NCI-H1417 (cell line): ENCODE results near the gene DENND1C.

Experiments
- DNase-seq, 3 experiments: peaks; one replicate each; lab custom pipeline; 2025; lab: John Stamatoyannopoulos, UW

The DENND1C gene

DNA sequence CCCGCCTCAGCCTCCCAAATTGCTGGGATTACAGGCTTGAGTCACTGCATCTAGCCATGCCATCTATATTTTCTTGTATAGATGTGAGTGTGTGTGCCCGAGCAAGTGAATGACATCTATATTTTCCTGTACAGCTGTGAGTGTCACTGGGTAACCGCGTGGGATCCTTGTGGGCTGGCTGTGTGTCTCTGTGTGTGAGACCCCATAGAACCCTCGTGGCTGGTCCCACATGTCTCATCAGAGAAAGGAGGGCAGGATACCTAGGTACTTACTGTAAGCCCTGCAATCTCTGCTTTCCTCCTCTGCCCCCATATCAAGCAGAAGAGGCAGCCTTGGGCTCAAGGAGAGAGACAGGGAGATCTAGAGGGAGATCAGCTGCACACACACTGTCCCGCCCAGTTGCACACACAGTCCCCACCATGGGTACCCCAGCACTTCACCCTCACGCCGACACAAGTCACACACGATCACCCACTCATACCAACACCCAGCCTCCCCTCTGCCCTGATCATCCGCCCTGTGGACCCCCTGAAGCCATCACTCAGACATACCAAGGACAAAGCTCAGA is 655 bp downstream of the DENND1C start:
- no peak for DNase-seq

DNA sequence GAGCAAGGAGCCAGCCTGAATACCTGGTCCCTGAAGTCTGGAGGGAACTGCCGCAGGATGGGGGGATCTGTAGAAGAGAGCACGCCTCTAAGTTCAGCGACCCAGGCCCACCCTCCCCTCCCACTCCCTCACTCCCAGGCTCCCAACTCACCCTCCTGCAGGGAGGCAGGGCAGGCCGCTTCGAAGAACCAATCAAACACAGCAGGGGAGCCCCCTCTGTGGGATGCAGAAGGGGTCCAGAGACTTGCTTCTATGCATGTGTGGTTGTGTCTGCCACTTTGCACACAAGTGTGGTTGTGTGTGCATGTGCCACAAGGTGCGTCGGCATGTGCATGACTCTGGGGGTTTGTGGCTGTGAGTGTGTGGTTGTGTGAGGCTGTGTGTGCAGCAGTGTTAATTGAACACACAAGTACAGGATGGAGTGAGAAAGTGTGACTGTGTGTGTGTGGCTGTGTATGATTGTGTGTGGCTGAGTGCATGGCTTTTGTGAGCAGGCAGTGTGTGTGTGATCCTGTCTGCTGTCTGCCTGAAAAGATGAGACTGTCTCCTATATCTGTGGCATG is 1.7 kb downstream of the DENND1C start:
- no peak for DNase-seq

DNA sequence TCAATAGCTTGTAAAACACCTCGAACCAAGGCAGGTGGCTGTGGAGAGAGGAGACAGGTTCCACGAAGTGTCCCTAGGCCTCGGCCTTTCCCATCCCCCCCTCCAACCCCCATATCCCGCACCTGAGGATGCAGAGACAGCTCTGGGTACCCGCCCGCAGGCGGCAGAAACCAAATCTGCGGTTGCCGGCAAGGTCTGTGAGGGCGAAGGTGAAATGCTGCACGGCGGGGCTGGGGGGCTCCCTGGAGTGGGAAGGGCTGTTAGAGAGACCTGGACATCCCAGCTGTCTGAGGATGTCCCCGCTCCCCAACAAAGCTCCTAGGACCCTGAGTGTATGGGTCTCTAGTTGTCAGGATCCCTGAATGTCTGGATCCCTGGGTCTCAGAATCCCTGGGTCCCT is 2.8 kb downstream of the DENND1C start:
- no peak for DNase-seq

GRCh38 chr19:6476896-6477431 is 4.6 kb downstream of the DENND1C start:
- DNase-seq = no peak

DNA sequence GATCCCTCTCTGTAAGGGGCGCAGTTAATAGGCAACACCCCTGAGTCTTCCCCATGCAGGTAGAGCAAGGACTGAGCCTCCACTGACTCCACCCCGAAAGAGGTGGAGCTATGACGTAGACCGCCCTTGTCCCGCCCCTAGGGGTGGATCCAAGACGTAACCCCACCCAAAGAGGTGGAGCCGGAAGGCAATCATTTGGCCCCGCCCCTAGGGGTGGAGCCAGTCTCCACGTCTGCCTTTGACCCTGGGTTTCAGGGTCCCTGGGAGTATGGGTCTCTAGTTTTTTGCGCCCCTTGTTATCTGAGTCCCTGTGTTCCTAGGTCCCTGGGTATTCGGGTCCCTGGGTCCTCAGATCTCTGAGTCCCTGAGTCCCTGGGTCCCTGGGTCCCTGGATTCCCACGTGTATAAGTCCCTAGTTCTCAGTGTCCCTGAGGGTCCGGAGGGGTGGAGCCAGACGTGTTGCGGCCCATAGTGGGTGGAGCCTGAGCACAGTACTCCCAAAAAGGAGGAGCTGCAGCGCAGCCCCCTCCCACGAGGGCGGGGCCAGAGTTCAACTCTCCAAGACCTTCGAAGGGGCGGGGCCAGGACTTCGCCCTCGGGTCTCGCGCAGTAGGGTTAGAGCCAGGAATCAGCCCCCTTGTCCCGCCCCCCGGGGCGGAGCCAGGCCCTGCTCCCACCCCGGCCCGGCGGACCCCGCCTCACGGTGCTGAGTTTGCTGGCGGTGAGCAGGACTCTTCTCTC is 5.3 kb downstream of the DENND1C start:
- peak in 1 of 3 experiments; percentile 9 for DNase-seq

- DNase-seq = no peak
Measured at GRCh38 chr19:6475321-6476108, 6.1 kb downstream of the DENND1C start.

DNA sequence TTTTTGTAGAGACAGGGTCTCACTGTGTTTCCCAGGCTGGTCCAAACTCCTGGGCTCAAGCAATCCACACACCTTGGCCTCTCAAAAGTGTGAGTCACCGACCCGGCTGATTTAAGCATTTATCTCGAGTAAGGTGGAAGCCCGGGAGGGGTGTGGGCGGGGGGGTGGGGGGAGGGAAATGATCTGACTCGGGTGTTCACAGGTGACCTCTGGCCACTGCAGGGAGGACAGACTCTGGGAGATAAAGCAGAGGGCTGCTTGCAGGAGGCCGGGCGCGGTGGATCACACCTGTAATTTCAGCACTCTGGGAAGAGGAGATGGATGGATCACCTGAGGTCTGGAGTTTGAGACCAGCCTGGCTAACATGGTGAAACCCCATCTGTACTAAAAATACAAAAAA is 7.9 kb downstream of the DENND1C start:
- no peak for DNase-seq

DNA sequence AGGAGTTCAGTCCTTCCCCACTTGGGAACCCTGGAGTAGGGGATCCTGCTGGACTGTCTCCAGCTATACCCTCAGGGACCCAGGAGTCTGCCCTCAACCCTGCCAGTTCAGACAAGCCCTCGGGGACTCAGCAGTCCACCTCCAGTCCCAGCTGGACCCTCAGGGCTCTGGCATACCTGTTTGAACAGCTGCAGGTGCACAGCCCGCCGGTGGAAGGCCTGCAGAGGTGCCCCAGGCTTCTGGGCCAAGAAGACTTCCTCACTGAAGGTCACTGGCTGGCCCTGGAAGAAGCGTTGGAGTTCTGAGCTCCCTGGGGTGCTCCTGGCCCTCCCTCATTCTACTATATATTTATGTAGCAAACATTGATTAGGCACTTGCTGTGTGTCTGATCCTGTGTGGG is 8.9 kb downstream of the DENND1C start:
- DNase-seq = peak in 1 of 3 experiments; percentile 26

GRCh38 chr19:6471076-6471475 is 10.5 kb downstream of the DENND1C start:
- no peak for DNase-seq

GRCh38 chr19:6470173-6470572 is 11.4 kb downstream of the DENND1C start:
- DNase-seq = no peak

DNA sequence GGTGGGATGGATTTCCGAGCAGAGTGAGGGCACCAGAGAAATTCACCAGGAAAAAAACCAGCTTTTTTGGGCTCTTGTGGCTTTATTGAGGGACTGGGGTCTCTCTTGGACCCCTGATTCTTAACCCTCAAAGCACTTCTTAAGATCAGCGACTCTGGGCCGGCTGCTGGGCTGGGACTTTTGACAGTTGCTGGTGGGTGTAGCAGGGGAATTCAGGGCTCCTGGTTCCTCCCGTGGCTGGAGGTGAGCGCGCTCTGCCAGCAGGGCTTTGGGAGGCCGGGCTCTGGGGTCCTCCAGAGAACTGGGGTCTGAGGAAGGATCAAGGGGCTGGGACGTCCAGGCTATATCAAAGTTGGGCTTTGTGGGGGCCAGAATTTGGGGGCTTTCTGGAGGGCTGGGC is 14.2 kb downstream of the DENND1C start:
- no peak for DNase-seq

GRCh38 chr19:6466526-6467248 is 14.9 kb downstream of the DENND1C start:
- DNase-seq = no peak

GRCh38 chr19:6465663-6466062 is 15.9 kb downstream of the DENND1C start:
- DNase-seq = no peak

DNA sequence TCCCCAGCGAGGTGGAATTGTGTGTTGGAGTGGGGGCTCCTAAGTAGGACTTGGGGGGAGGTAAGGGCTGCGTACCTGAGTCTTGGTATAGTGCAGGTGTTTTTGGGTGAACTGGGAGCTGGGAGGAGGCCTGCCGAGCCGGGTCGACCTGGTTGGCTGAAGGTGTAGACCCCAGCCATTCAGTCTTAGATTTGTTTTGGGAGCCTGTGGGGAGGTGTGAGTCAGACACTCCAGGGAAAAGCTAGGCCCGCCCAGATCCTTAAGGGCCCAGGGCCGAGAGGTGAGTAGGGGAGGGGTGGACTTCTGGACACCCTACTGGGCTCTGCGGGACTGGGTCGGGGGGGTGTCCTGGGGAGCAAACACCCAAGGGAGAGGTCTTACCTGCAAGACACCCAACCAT is 16.6 kb downstream of the DENND1C start:
- no peak for DNase-seq

- peak; percentile 81 to 86 (median 85) for DNase-seq
Measured at GRCh38 chr19:6464070-6464873, 17.3 kb downstream of the DENND1C start, which contains the start of gene CRB3. CRB3 (plus strand) TSS chr19:6464271; CDS start chr19:6464702, 431 bp downstream.

DNA sequence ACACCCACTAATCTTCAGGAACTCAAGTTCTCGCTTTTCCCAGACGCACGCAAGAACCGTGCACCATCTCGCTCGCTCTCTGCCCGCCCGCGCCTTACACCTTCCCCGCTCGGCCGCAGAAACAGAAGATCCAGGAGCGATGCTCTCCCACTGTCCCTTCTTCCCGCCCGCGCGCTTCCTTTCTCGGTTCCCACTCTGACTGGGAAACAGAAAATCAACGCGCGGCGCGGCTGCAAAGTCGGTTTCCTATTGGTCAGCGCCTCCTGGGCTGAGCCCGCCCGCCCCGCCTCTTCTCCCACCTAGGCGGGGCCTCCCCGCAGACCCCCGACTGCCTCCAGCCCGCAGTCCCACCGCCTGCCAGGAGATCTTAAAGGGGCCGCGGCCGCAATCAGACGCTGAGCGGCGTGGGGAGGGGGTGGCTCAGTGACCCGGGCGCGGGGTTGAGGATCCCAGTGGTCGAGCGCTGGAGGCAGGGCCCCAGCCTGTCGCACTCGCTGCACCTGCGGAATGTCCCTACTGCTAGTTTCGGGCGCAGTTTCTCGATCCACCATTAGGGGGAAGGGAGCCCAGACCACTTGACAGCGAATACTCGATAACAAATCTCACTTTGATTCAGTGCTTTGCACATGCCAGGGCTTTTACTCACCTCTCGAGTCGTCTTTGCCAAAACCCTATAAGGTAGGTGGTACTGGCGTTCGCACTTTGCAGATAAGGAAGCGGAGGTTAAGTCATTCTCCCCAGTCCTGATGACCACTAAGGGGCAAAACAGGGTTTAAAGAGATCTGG is 21.3 kb downstream of the DENND1C start:
- DNase-seq = peak; percentile 96 to 99 (median 99)

DNA sequence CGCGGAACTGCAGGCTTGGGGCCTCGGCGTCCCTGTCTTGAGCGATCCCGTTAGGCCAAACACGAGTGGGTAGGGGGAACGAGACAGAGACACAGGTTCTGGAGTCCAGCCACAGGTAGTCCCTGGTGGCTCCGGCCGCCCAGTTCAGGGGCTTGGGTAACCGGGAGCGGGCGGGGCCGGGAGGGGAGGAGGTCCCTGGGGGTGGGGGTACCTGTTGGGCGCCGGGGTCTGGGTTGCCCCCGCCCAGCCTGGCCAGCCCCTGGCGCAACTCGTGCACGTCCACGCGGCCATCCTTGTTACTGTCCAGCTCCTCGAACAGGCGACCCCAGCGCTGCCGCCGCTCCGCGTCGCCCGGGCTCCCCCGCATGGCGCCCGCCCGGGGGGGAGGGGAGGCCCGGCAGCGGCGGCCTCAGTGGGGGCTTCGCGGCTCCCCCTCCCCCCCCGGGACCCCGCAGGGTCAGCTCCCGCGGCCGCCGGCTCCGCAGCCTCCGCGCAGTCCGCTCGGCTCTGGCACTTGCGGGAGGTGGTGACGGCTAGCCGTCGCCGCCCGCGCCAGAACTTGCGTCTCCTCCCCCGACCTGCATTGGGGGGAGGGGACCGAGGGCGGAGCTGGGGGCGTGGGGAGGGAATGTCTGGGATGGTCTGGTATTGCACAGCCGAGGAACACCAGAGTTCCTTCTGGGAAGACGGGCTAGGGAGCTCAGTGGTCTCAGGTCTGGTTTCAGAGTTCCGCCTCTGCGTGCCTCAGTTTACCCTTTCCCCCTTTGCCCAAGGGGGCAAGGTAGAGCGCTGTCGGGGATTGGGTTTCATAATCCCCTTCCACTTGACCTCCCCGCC is 22.1 kb downstream of the DENND1C start, which contains the start of gene SLC25A23:
Gene SLC25A23, minus strand, starts transcription at position 531 of the 837 bp plus-strand sequence. Its CDS starts 164 bp downstream, at position 367.
- DNase-seq = peak; percentile 59 to 85 (median 78)

- no peak for DNase-seq
Measured at GRCh38 chr19:6458695-6459261, 22.8 kb downstream of the DENND1C start.
